Measurements from ENCODE around the gene SCAPER.

Gene SCAPER

DNA sequence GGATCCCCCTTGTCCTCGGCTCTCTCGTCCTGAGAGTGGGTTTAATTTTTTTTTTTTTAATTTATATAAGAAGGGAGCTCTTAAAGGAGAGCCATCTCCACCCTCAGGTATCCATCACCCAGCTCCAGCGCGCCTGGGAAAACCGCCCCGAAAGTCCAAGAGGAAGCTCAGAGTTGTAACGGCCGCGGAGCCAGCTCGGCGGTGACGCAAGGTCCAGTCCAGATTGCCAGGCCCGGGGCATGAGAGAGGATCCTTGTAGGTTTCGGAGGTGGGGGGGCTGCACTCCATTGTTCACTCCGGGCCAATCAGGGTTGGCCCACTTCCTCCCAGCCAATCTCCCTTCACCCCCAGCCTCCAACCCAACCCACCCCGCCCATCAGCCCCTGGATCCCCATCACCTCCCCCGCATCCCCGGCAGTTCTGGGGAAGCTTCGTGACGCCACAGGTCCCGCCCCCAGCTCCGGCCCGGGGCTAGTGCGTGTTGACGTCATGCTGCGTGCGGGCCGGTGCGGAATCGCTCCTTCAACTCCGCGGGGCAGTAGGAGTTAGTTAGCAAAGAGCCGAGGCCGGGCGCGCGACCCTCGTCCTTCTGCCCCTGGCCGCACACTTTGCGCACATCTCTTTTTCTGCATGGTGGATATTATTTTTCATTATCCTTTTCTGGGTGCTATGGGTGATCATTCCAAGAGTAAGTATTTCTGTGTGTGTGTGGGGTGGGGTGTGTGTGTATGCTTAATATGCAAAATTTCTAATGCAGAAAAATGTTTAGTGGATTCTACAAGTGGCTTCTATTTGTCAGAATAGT, 568.7 kb downstream of the SCAPER start, which contains the start of gene ISL2:
ISL2 (plus strand) TSS at position 520 of the 805 bp plus-strand sequence; CDS start at position 631, 111 bp downstream.
- peak; percentile 47 for DNase-seq (ENCODE audit: low read depth)
- peaks cover 86% of the 10 kb centered on the region for H3K27me3 ChIP-seq (replicated peaks; ENCODE audit: control insufficient read depth, insufficient read depth, low read length)
- no peak within 1 kb of the TSS for H3K9ac ChIP-seq (ENCODE audit: low read length)
- peaks cover 14% of the 10 kb centered on the region for H3K4me1 ChIP-seq (ENCODE audit: control insufficient read depth, insufficient read depth, low read length)
- no peaks in the 10 kb centered on the region for H3K36me3 ChIP-seq (ENCODE audit: control insufficient read depth, insufficient read depth, low read length, severe bottlenecking)
- no peak within 1 kb of the TSS for H3K4me3 ChIP-seq (ENCODE audit: low read length)
- H3K9me3 ChIP-seq (ENCODE audit: control insufficient read depth, low read length), result no peaks in the 10 kb centered on the region

- no peak for DNase-seq (ENCODE audit: low read depth)
- no peak overlapping the region for H3K9ac ChIP-seq (ENCODE audit: low read length)
- no peaks in the 10 kb centered on the region for H3K9me3 ChIP-seq (ENCODE audit: control insufficient read depth, low read length)
- H3K4me1 ChIP-seq (ENCODE audit: control insufficient read depth, insufficient read depth, low read length), result peaks cover 10% of the 10 kb centered on the region
- H3K4me3 ChIP-seq (ENCODE audit: low read length), result no peak overlapping the region
- peaks cover 81% of the 10 kb centered on the region for H3K27me3 ChIP-seq (replicated peaks; ENCODE audit: control insufficient read depth, insufficient read depth, low read length)
- H3K36me3 ChIP-seq (ENCODE audit: control insufficient read depth, insufficient read depth, low read length, severe bottlenecking), result no peaks in the 10 kb centered on the region
Observed at GRCh38 chr15:76335307-76336253, 569.6 kb downstream of the SCAPER start.

- H3K36me3 ChIP-seq (ENCODE audit: control insufficient read depth, insufficient read depth, low read length, severe bottlenecking), result no peaks in the 10 kb centered on the region
- H3K4me3 ChIP-seq (ENCODE audit: low read length), result no peak overlapping the region
- H3K4me1 ChIP-seq (ENCODE audit: control insufficient read depth, insufficient read depth, low read length), result peaks cover 4% of the 10 kb centered on the region
- H3K27me3 ChIP-seq (replicated peaks; ENCODE audit: control insufficient read depth, insufficient read depth, low read length), result peaks cover 76% of the 10 kb centered on the region
- no peak overlapping the region for H3K9ac ChIP-seq (ENCODE audit: low read length)
- no peaks in the 10 kb centered on the region for H3K9me3 ChIP-seq (ENCODE audit: control insufficient read depth, low read length)
- no peak for DNase-seq (ENCODE audit: low read depth)
Observed at GRCh38 chr15:76334438-76335306, 570.5 kb downstream of the SCAPER start.

DNA sequence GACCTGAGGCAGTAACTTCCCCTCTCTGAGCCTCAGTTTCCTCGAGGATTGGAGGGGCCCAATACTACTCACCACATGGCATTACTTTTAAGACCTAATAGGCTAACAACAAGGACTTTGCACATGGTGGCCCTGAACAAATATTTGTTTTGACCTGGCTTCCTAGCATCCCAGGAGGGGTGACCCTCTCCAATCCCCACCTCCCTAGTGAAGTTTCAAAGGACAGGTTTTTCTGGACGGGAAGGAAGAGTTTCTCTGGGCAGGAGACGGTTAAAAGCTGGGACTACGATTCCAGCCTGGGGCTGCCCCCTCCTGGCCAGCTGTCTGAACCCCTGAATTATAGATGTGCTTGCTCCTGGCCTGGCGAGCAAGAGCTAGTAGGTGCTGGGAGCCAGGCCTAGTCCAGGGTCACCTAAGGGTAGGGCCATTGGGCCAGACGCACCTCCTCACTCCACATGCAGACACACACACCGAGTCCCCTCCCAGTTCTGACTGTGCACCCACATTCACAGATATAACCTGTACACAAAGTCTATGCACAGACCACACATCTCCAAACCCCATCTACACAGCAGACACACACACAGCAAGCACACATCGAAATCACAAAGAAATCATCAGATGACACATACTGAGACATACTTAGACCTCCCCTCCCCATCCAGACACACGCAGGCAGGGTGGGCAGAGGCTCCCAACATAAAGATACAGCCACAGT, 571.3 kb downstream of the SCAPER start:
- Histone ChIP-seq H3K4me3 (ENCODE audit: low read length) (no peak overlapping the region), H3K4me1 (ENCODE audit: control insufficient read depth, insufficient read depth, low read length) (peaks cover 4% of the 10 kb centered on the region), H3K36me3 (ENCODE audit: control insufficient read depth, insufficient read depth, low read length, severe bottlenecking) (no peaks in the 10 kb centered on the region), H3K9ac (ENCODE audit: low read length) (no peak overlapping the region), H3K27me3 (replicated peaks; ENCODE audit: control insufficient read depth, insufficient read depth, low read length) (peaks cover 76% of the 10 kb centered on the region), H3K9me3 (ENCODE audit: control insufficient read depth, low read length) (no peaks in the 10 kb centered on the region)
- no peak for DNase-seq (ENCODE audit: low read depth)

DNA sequence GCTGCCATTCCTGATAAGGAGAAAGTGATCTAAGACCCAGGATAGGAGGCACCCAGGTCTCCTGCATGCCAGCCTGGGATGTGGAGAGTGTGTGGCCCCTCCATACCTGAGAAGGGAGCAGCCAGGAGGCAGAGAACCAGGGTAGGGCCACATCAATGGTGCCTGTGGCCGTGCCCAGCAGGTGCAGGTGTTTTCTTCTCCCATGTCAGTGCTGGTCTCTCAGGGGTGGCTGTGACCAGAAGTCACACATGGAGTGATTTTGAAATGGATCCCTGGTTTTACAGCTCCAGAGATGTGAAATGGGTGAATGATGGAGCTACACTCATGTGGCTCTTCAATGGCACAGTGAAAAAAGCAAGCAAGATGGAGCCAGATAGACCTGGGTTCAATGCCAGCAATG, 571.8 kb downstream of the SCAPER start:
- no peak overlapping the region for H3K4me3 ChIP-seq (ENCODE audit: low read length)
- no peak overlapping the region for H3K9ac ChIP-seq (ENCODE audit: low read length)
- no peaks in the 10 kb centered on the region for H3K9me3 ChIP-seq (ENCODE audit: control insufficient read depth, low read length)
- DNase-seq (ENCODE audit: low read depth), result no peak
- H3K36me3 ChIP-seq (ENCODE audit: control insufficient read depth, insufficient read depth, low read length, severe bottlenecking), result no peaks in the 10 kb centered on the region
- H3K4me1 ChIP-seq (ENCODE audit: control insufficient read depth, insufficient read depth, low read length), result peaks cover 4% of the 10 kb centered on the region
- H3K27me3 ChIP-seq (replicated peaks; ENCODE audit: control insufficient read depth, insufficient read depth, low read length), result peaks cover 75% of the 10 kb centered on the region

DNA sequence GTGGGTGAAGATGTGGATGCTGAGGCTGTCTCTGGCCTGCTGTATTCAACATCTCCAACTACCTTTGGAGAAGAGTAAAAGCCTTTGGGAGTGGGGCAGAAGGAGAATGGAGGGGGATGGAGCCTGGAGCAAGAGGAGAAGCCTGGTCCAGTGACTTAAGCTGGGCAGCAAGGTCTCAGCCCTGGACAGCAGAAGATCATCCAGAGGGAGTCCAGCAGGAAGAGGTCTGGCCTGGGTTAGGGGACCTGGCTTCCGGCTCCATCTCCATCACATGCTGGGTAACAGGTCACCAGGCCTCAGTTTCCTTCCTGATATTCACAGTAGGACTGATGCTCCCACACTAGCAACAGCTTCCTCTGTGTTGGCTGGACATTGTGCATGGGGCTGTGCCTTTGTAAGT, 572.3 kb downstream of the SCAPER start:
- Histone ChIP-seq H3K4me1 (ENCODE audit: control insufficient read depth, insufficient read depth, low read length) (peaks cover 4% of the 10 kb centered on the region), H3K9me3 (ENCODE audit: control insufficient read depth, low read length) (no peaks in the 10 kb centered on the region), H3K9ac (ENCODE audit: low read length) (no peak overlapping the region), H3K36me3 (ENCODE audit: control insufficient read depth, insufficient read depth, low read length, severe bottlenecking) (no peaks in the 10 kb centered on the region), H3K27me3 (replicated peaks; ENCODE audit: control insufficient read depth, insufficient read depth, low read length) (peaks cover 75% of the 10 kb centered on the region), H3K4me3 (ENCODE audit: low read length) (no peak overlapping the region)
- no peak for DNase-seq (ENCODE audit: low read depth)

DNA sequence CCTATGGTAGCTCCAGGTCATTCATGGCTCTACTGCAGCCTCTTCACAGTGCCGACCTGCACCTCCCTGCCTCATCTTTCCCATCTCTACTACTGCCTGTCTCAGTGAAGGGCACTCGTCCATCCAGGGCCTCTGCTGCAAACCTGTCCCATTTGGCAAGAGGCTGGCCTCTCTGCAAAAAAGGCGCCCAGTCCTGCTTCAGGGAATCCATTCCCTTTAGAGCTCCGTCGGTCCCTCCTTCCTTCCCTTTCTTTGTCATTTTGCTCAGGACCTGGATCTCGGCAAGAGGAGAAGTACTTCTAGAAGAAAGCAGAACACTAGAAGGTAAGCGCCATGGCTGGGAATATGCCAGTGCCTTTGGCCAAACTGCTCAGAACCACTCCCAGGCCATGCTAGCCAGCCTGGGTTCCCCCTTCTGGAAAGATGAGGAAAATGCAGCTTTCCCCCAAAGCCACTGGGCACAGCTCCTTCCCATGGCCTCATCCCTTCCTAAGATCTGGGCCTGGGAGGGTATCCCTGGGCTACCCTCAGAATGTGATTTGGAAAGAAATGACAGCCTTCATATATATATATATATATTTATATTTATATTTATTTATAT, 575.0 kb downstream of the SCAPER start:
- Histone ChIP-seq H3K9me3 (ENCODE audit: control insufficient read depth, low read length) (no peaks in the 10 kb centered on the region), H3K36me3 (ENCODE audit: control insufficient read depth, insufficient read depth, low read length, severe bottlenecking) (no peaks in the 10 kb centered on the region), H3K4me3 (ENCODE audit: low read length) (no peak overlapping the region), H3K9ac (ENCODE audit: low read length) (no peak overlapping the region), H3K4me1 (ENCODE audit: control insufficient read depth, insufficient read depth, low read length) (no peaks in the 10 kb centered on the region), H3K27me3 (replicated peaks; ENCODE audit: control insufficient read depth, insufficient read depth, low read length) (peaks cover 67% of the 10 kb centered on the region)
- peak; percentile 58 for DNase-seq (ENCODE audit: low read depth)

GRCh38 chr15:76328958-76329357, 576.2 kb downstream of the SCAPER start:
- no peaks in the 10 kb centered on the region for H3K36me3 ChIP-seq (ENCODE audit: control insufficient read depth, insufficient read depth, low read length, severe bottlenecking)
- no peak overlapping the region for H3K4me3 ChIP-seq (ENCODE audit: low read length)
- H3K9me3 ChIP-seq (ENCODE audit: control insufficient read depth, low read length), result no peaks in the 10 kb centered on the region
- H3K27me3 ChIP-seq (replicated peaks; ENCODE audit: control insufficient read depth, insufficient read depth, low read length), result peaks cover 62% of the 10 kb centered on the region
- H3K9ac ChIP-seq (ENCODE audit: low read length), result no peak overlapping the region
- no peaks in the 10 kb centered on the region for H3K4me1 ChIP-seq (ENCODE audit: control insufficient read depth, insufficient read depth, low read length)
- DNase-seq (ENCODE audit: low read depth), result peak; percentile 25

DNA sequence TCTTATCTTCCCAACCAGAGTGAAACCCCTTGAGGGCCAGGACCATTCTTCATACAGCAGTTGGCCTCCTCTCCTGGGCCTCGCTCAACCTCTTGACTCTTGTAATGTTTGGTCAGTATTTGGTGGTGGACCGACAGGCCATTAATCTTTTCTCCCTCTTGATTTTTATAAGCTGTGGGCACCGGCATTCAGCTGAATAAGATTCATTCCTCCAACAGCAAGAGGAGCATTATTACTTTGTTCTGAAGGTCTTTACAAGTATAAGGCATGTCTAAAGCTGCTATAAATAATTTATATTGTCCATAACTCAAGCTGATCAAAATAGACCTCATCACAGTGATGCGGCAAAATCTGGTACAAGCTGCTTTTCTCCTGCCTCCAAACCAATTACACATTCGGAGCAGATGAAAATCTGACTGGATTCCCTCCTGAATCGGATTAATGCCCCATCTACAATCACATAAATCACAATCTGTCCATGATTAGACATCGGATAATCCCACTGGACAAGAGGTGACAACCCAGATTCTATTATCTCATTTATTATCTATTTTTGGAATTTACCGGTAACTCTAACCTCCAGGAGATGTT, 576.9 kb downstream of the SCAPER start:
- H3K27me3 ChIP-seq (replicated peaks; ENCODE audit: control insufficient read depth, insufficient read depth, low read length), result peaks cover 57% of the 10 kb centered on the region
- no peaks in the 10 kb centered on the region for H3K4me1 ChIP-seq (ENCODE audit: control insufficient read depth, insufficient read depth, low read length)
- H3K4me3 ChIP-seq (ENCODE audit: low read length), result no peak overlapping the region
- no peak for DNase-seq (ENCODE audit: low read depth)
- H3K36me3 ChIP-seq (ENCODE audit: control insufficient read depth, insufficient read depth, low read length, severe bottlenecking), result no peaks in the 10 kb centered on the region
- no peak overlapping the region for H3K9ac ChIP-seq (ENCODE audit: low read length)
- no peaks in the 10 kb centered on the region for H3K9me3 ChIP-seq (ENCODE audit: control insufficient read depth, low read length)
